H9 (cell line): ENCODE data around the gene COL5A2. TPM values are rescaled to one million over a fixed set of nuclear protein-coding genes. Genes with fewer than 3 reads are reported as not detected.

Experiments used
- DNase-seq: peaks from one replicate; pipeline ENCODE4 v3.0.0-alpha.2; 2017
- H2AFZ ChIP-seq: one replicate; pipeline ENCODE4 v1.6.1; 2013; ENCODE audit warnings: mild to moderate bottlenecking, low read length, control low read depth, moderate library complexity
- H2AK5ac ChIP-seq: 2 replicates; pipeline ENCODE4 v1.6.1; 2013; ENCODE audit warnings: low read length, control low read depth, mixed read lengths; ENCODE audit not compliant: insufficient read length
- H2BK120ac ChIP-seq: one replicate; pipeline ENCODE4 v1.6.1; 2013; ENCODE audit warnings: low read depth, mild to moderate bottlenecking, low read length, control low read depth, inconsistent platforms; ENCODE audit not compliant: poor library complexity, severe bottlenecking
- H2BK12ac ChIP-seq: 2 replicates; pipeline ENCODE4 v1.6.1; 2013; ENCODE audit warnings: low read length, control low read depth, mixed read lengths, low read depth; ENCODE audit not compliant: insufficient read length
- H2BK15ac ChIP-seq: 2 replicates; pipeline ENCODE4 v1.6.1; 2013; ENCODE audit warnings: low read depth, low read length, control low read depth
- H2BK20ac ChIP-seq: one replicate; pipeline ENCODE4 v1.6.1; 2013; ENCODE audit warnings: low read depth, mild to moderate bottlenecking, low read length, control low read depth, inconsistent platforms; ENCODE audit not compliant: poor library complexity, severe bottlenecking
- H2BK5ac ChIP-seq: 2 replicates; pipeline ENCODE4 v1.6.1; 2013; ENCODE audit warnings: low read length, control low read depth, mixed read lengths; ENCODE audit not compliant: insufficient read length
- H3K14ac ChIP-seq: 2 replicates; pipeline ENCODE4 v1.6.1; 2013; ENCODE audit warnings: low read length, control low read depth; ENCODE audit not compliant: insufficient read depth
- H3K18ac ChIP-seq: 2 replicates; pipeline ENCODE4 v1.6.1; 2013; ENCODE audit warnings: low read depth, mild to moderate bottlenecking, mixed read lengths, low read length, control low read depth; ENCODE audit not compliant: insufficient read length
- H3K23ac ChIP-seq: 2 replicates; pipeline ENCODE4 v1.6.1; 2013; ENCODE audit warnings: low read length, control low read depth, mixed read lengths, low read depth; ENCODE audit not compliant: insufficient read length
- H3K23me2 ChIP-seq: 2 replicates; pipeline ENCODE4 v1.6.1; 2013; ENCODE audit warnings: low read depth, mild to moderate bottlenecking, mixed read lengths, low read length, control low read depth; ENCODE audit not compliant: insufficient read length, poor library complexity, severe bottlenecking
- H3K27ac ChIP-seq: 2 replicates; pipeline ENCODE4 v1.5.1; 2013; ENCODE audit warnings: low read length, control low read depth, mixed read lengths, low read depth; ENCODE audit not compliant: insufficient read length
- H3K27me3 ChIP-seq: 2 replicates; pipeline ENCODE4 v1.6.1; 2013; ENCODE audit warnings: low read length, control low read depth, inconsistent platforms; ENCODE audit not compliant: insufficient read depth
- H3K4ac ChIP-seq: 2 replicates; pipeline ENCODE4 v1.6.1; 2013; ENCODE audit warnings: low read depth, mild to moderate bottlenecking, control low read depth, inconsistent platforms, low read length, moderate library complexity
- H3K4me1 ChIP-seq: 2 replicates; pipeline ENCODE4 v1.6.1; 2013; ENCODE audit warnings: low read length, control low read depth, inconsistent platforms; ENCODE audit not compliant: insufficient read depth
- H3K4me2 ChIP-seq: 2 replicates; pipeline ENCODE4 v1.6.1; 2013; ENCODE audit warnings: low read length, control low read depth, mixed read lengths; ENCODE audit not compliant: insufficient read length, insufficient read depth
- H3K56ac ChIP-seq: 2 replicates; pipeline ENCODE4 v1.6.1; 2013; ENCODE audit warnings: low read depth, mild to moderate bottlenecking, mixed read lengths, low read length, control low read depth; ENCODE audit not compliant: insufficient read length
- H3K79me1 ChIP-seq: 2 replicates; pipeline ENCODE4 v1.6.1; 2013; ENCODE audit warnings: low read depth, mild to moderate bottlenecking, moderate library complexity, low read length, control low read depth, inconsistent platforms; ENCODE audit not compliant: insufficient read depth, poor library complexity, severe bottlenecking
- H3K79me2 ChIP-seq: 2 replicates; pipeline ENCODE4 v1.6.1; 2013; ENCODE audit warnings: low read length, control low read depth, inconsistent platforms; ENCODE audit not compliant: insufficient read depth
- H3K9ac ChIP-seq: 2 replicates; pipeline ENCODE4 v1.6.1; 2013; ENCODE audit warnings: low read length, control low read depth, mixed read lengths; ENCODE audit not compliant: insufficient read length; ENCODE audit errors: extremely low read depth
- H3K9me3 ChIP-seq: one replicate; pipeline ENCODE4 v1.6.1; 2013; ENCODE audit warnings: low read depth, low read length, inconsistent platforms; ENCODE audit not compliant: control insufficient read depth
- H3T11ph ChIP-seq: one replicate; pipeline ENCODE4 v1.6.1; 2013; ENCODE audit warnings: mild to moderate bottlenecking, low read length, control low read depth, inconsistent platforms
- H4K20me1 ChIP-seq: one replicate; pipeline ENCODE4 v1.6.1; 2013; ENCODE audit not compliant: control insufficient read depth, insufficient read length, insufficient read depth
- H4K5ac ChIP-seq: 2 replicates; pipeline ENCODE4 v1.6.1; 2013; ENCODE audit warnings: low read depth, mild to moderate bottlenecking, mixed read lengths, low read length, control low read depth; ENCODE audit not compliant: insufficient read length
- H4K8ac ChIP-seq: replicated peaks from 2 replicates; pipeline ENCODE4 v1.6.1; 2013; ENCODE audit warnings: low read length, control low read depth, mixed read lengths, low read depth; ENCODE audit not compliant: insufficient read length
- H4K91ac ChIP-seq: 2 replicates; pipeline ENCODE4 v1.6.1; 2013; ENCODE audit warnings: low read depth, mild to moderate bottlenecking, moderate library complexity, mixed read lengths, low read length, control low read depth; ENCODE audit not compliant: insufficient read length
- H3K27ac Mint-ChIP-seq, 3 experiments: 2 replicates in 2 of 3; 3 replicates in 1 of 3; pipeline ENCODE4 v1.8.0; 2020 to 2021; ENCODE audit warnings: mixed read lengths in 3 of 3, mild to moderate bottlenecking in 1 of 3, moderate library complexity in 1 of 3
- H3K27me3 Mint-ChIP-seq: 2 replicates; pipeline ENCODE4 v1.8.0; 2021; ENCODE audit warnings: low read depth, mild to moderate bottlenecking, moderate library complexity, mixed read lengths
- H3K36me3 Mint-ChIP-seq, 3 experiments: 2 replicates in 2 of 3; 3 replicates in 1 of 3; pipeline ENCODE4 v1.8.0; 2020 to 2021; ENCODE audit warnings: low read depth in 3 of 3, mixed read lengths in 3 of 3; ENCODE audit not compliant: insufficient read depth in 1 of 3
- H3K4me1 Mint-ChIP-seq, 2 experiments: 2 replicates each; pipeline ENCODE4 v1.8.0; 2020; ENCODE audit warnings: mixed read lengths in 2 of 2
- H3K4me3 Mint-ChIP-seq, 2 experiments: 2 replicates in 1 of 2; 3 replicates in 1 of 2; pipeline ENCODE4 v1.8.0; 2020 to 2021; ENCODE audit warnings: mild to moderate bottlenecking in 2 of 2, mixed read lengths in 2 of 2, moderate library complexity in 1 of 2
- H3K9me3 Mint-ChIP-seq, 2 experiments: 2 replicates in 1 of 2; 3 replicates in 1 of 2; pipeline ENCODE4 v1.8.0; 2020; ENCODE audit warnings: mild to moderate bottlenecking in 2 of 2, mixed read lengths in 2 of 2, moderate library complexity in 1 of 2
- WGBS: extraction: QIAGEN DNeasy Blood & Tissue Kit; methylation state at CpG from one replicate; pipeline ENCODE4 v1.1.7; 2013; ENCODE audit warnings: missing lambda C conversion rate, low lambda C conversion rate, mixed read lengths; ENCODE audit not compliant: insufficient read length; ENCODE audit errors: extremely low coverage; 5-methylcytosine and 5-hydroxymethylcytosine counted together
- total RNA-seq: library from RNA; stranded (reverse); gene quantifications from 2 replicates; pipeline ENCODE4 v1.2.1, GENCODE V29; 2021
- TF ChIP-seq, protein P1 (sequence below): fragments of 200-600 bp; sonication (generic); conservative IDR thresholded peaks from 3 replicates; pipeline ENCODE4 v1.8.0; 2021; ENCODE audit warnings: antibody characterized with exemption, mild to moderate bottlenecking

COL5A2 gene
- total RNA-seq, 1 experiment from 2014 or later: 10.5 TPM

DNA sequence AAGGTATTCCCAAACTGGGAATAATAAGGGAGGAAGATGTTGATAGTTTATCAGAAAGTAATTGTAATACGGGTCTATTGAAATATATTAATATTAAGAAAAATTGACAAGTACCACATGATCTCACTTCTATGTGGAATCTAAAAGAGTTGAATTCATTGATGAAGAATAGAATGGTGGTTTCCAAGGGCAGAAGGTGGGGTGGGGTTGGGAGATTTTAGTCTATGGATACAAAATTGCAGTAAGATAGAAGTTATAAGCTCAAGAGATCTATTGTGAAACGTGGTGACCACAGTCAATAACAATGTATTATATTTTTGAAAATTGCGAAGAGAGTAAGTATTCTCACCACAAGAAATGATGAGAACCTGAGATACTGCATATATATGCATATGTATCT, 166.5 kb downstream of the COL5A2 start:
- H3T11ph ChIP-seq: no peak overlapping the region
- no peak overlapping the region for H3K27ac ChIP-seq
- H3K14ac ChIP-seq: no peak overlapping the region
- no peaks in the 10 kb centered on the region for H3K36me3 Mint-ChIP-seq
- H4K91ac ChIP-seq: no peak overlapping the region
- no peak overlapping the region for H2AK5ac ChIP-seq
- no peak overlapping the region for H4K5ac ChIP-seq
- H3K4me1 Mint-ChIP-seq: peaks cover 17 to 18% of the 10 kb centered on the region in 2 experiments
- H3K4me2 ChIP-seq: no peak overlapping the region
- no peak overlapping the region for H3K4ac ChIP-seq
- no peak overlapping the region for H2BK15ac ChIP-seq
- H3K79me2 ChIP-seq: no peaks in the 10 kb centered on the region
- H2BK5ac ChIP-seq: no peak overlapping the region
- DNase-seq: no peak
- no peaks in the 10 kb centered on the region for H3K23me2 ChIP-seq
- H2BK20ac ChIP-seq: no peak overlapping the region
- H3K79me1 ChIP-seq: no peaks in the 10 kb centered on the region
- no peak overlapping the region for H3K56ac ChIP-seq
- no peak overlapping the region for H2AFZ ChIP-seq
- no peaks in the 10 kb centered on the region for H3K9me3 Mint-ChIP-seq
- H3K4me3 Mint-ChIP-seq: no peak overlapping the region
- H3K9ac ChIP-seq: no peak overlapping the region
- no peak overlapping the region for H3K27ac Mint-ChIP-seq
- H3K4me1 ChIP-seq: no peaks in the 10 kb centered on the region
- H3K27me3 Mint-ChIP-seq: no peaks in the 10 kb centered on the region
- TF ChIP-seq, protein P1, sequence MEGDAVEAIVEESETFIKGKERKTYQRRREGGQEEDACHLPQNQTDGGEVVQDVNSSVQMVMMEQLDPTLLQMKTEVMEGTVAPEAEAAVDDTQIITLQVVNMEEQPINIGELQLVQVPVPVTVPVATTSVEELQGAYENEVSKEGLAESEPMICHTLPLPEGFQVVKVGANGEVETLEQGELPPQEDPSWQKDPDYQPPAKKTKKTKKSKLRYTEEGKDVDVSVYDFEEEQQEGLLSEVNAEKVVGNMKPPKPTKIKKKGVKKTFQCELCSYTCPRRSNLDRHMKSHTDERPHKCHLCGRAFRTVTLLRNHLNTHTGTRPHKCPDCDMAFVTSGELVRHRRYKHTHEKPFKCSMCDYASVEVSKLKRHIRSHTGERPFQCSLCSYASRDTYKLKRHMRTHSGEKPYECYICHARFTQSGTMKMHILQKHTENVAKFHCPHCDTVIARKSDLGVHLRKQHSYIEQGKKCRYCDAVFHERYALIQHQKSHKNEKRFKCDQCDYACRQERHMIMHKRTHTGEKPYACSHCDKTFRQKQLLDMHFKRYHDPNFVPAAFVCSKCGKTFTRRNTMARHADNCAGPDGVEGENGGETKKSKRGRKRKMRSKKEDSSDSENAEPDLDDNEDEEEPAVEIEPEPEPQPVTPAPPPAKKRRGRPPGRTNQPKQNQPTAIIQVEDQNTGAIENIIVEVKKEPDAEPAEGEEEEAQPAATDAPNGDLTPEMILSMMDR: no peak
- H2BK12ac ChIP-seq: no peak overlapping the region
- H4K8ac ChIP-seq: no peak overlapping the region
- no peaks in the 10 kb centered on the region for H3K9me3 ChIP-seq
- no peak overlapping the region for H2BK120ac ChIP-seq
- no peaks in the 10 kb centered on the region for H4K20me1 ChIP-seq
- H3K23ac ChIP-seq: no peak overlapping the region
- H3K27me3 ChIP-seq: no peaks in the 10 kb centered on the region
- no peak overlapping the region for H3K18ac ChIP-seq
- no CpG with 5 or more reads among the region's 3 CpGs for WGBS
